ENCODE results near the gene PLD4. TPM values are rescaled to one million over a fixed set of nuclear protein-coding genes. Genes with fewer than 3 reads are reported as not detected.
A peak's percentile ranks its signal among the peaks of the same experiment; 100 is the strongest.

The PLD4 gene
- total and polyA plus RNA-seq, 9 of the 15 experiments (the other 6 are each of a cell fraction or from before 2014, with no cell fraction given) = 0.18 to 0.24 TPM; not detected in 7

DNA sequence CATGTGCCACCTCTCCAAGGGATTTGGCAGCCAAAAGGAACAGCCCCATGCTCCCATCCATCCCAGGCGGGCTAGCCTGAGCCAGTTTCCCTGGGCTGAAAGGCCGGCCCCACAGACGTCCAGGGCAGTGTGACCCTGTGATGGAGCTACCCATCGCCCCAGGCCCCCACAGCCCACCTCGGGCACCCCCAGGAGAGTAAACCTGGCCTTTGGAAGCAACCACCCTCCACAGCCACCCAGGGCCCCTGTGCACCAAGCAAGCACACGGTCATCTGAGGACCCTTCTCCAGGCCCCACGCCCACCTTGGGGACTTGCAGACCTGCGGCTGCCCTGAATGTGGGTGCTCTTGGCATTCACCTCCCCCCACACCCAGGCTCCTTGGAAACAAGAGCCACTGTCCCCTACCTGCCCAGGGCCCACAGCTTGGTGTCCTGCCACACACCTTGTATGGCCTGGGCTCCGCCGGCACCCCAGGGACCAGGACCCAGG is 45.1 kb downstream of the PLD4 start:
- CTCF ChIA-PET (ENCODE audit: low intra/inter-chr PET ratio) = interaction anchor here (1.0 kb wide), 1 partner anchor 76 kb away, joined by 6 read pairs; no protein-coding TSS in a partner anchor
- H3K27me3 ChIP-seq (ENCODE audit: control insufficient read depth in 2 of 2, insufficient read depth in 2 of 2, low read length in 2 of 2) = peaks cover 0 to 27% of the 10 kb centered on the region in 2 experiments; a peak in 1 of 5 replicates
- POLR2A ChIA-PET = interaction anchor here (0.6 to 1.8 kb wide), 4 partner anchors 14 to 74 kb away, joined by 3 to 7 read pairs (median 4); no protein-coding TSS in a partner anchor
- H3K27ac ChIP-seq (ENCODE audit: extremely low read depth, low read depth, low read length) = no peak overlapping the region
- DNase-seq (ENCODE audit: extremely low read depth in 1 of 4, low spot score in 3 of 4) (no peak), FAIRE-seq (no peak), ATAC-seq (no peak)
- BruUV-seq (replicated peaks) = no TSS peak
- H3K4me1 ChIP-seq (replicated peaks in 1 of 2; ENCODE audit: control insufficient read depth in 2 of 2, insufficient read depth in 2 of 2, low read length in 2 of 2) = peaks cover 0 to 61% of the 10 kb centered on the region in 2 experiments; a peak in 3 of 5 replicates
- 15% methylated on average over 4 of the region's 10 CpGs for WGBS (ENCODE audit: insufficient coverage, low coverage, missing lambda C conversion rate)
- peak overlapping the region in 1 of 2 experiments; percentile 64; a peak in 1 of 4 replicates for H3K9ac ChIP-seq (ENCODE audit: insufficient read depth in 1 of 2, low read depth in 2 of 2, low read length in 2 of 2)
- H3K4me2 ChIP-seq (ENCODE audit: insufficient read depth, low read length) = no peak overlapping the region
- no peak overlapping the region for H3K4me3 ChIP-seq
- no peak overlapping the region for H2AFZ ChIP-seq (ENCODE audit: low read depth, low read length)
- H3K79me2 ChIP-seq (ENCODE audit: control insufficient read depth, insufficient read depth, low read length) = no peaks in the 10 kb centered on the region
- intact Hi-C loops (cut with micrococcal nuclease) = no loop called here
- no peaks in the 10 kb centered on the region for H3K9me1 ChIP-seq (ENCODE audit: control insufficient read depth, insufficient read depth, low read length)
- no peaks in the 10 kb centered on the region for H3K9me3 ChIP-seq (replicated peaks; ENCODE audit: control insufficient read depth, insufficient read depth, low read depth, low read length)
- no peaks in the 10 kb centered on the region for H3K36me3 ChIP-seq (ENCODE audit: control insufficient read depth, insufficient read depth, low read length)
- H4K20me1 ChIP-seq (replicated peaks; ENCODE audit: control insufficient read depth, insufficient read depth, low read length) = peaks cover 6% of the 10 kb centered on the region; the same call in 1 of the 2 replicates
- in situ Hi-C loops (cut with MboI) = loop anchor here (5.0 kb wide), 1 partner anchor 78 kb away; no protein-coding TSS in a partner anchor
- TF ChIP-seq RCOR1 (IDR thresholded peaks at IDR 0.05; ENCODE audit: borderline replicate concordance in 1 of 2, low read depth in 2 of 2, low read length in 2 of 2) (no peak), DMBX1 (CRISPR knock-in tag; IDR thresholded peaks at IDR 0.05; ENCODE audit: borderline replicate concordance) (no peak), ZNF444 (CRISPR knock-in tag; IDR thresholded peaks at IDR 0.05) (no peak), HOXB6 (CRISPR knock-in tag; IDR thresholded peaks at IDR 0.05; ENCODE audit: borderline replicate concordance) (no peak), RNF2 (IDR thresholded peaks at IDR 0.05) (no peak), CBFB (CRISPR knock-in tag; IDR thresholded peaks at IDR 0.05) (no peak), ZBTB8A (IDR thresholded peaks at IDR 0.05; ENCODE audit: partially characterized antibody) (no peak), SP2 (IDR thresholded peaks at IDR 0.05; ENCODE audit: extremely low read depth, low read depth, low read length, poor library complexity, severe bottlenecking) (no peak), SMAD3 (CRISPR knock-in tag; conservative IDR thresholded peaks at IDR 0.05) (no peak), SMARCA5 (IDR thresholded peaks at IDR 0.05) (no peak), PHF21A (IDR thresholded peaks at IDR 0.05; ENCODE audit: borderline replicate concordance, low read depth) (no peak)
- TF ChIP-seq, protein P1, sequence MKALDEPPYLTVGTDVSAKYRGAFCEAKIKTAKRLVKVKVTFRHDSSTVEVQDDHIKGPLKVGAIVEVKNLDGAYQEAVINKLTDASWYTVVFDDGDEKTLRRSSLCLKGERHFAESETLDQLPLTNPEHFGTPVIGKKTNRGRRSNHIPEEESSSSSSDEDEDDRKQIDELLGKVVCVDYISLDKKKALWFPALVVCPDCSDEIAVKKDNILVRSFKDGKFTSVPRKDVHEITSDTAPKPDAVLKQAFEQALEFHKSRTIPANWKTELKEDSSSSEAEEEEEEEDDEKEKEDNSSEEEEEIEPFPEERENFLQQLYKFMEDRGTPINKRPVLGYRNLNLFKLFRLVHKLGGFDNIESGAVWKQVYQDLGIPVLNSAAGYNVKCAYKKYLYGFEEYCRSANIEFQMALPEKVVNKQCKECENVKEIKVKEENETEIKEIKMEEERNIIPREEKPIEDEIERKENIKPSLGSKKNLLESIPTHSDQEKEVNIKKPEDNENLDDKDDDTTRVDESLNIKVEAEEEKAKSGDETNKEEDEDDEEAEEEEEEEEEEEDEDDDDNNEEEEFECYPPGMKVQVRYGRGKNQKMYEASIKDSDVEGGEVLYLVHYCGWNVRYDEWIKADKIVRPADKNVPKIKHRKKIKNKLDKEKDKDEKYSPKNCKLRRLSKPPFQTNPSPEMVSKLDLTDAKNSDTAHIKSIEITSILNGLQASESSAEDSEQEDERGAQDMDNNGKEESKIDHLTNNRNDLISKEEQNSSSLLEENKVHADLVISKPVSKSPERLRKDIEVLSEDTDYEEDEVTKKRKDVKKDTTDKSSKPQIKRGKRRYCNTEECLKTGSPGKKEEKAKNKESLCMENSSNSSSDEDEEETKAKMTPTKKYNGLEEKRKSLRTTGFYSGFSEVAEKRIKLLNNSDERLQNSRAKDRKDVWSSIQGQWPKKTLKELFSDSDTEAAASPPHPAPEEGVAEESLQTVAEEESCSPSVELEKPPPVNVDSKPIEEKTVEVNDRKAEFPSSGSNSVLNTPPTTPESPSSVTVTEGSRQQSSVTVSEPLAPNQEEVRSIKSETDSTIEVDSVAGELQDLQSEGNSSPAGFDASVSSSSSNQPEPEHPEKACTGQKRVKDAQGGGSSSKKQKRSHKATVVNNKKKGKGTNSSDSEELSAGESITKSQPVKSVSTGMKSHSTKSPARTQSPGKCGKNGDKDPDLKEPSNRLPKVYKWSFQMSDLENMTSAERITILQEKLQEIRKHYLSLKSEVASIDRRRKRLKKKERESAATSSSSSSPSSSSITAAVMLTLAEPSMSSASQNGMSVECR (CRISPR knock-in tag; IDR thresholded peaks at IDR 0.05) = no peak
- TF ChIP-seq, protein P2, sequence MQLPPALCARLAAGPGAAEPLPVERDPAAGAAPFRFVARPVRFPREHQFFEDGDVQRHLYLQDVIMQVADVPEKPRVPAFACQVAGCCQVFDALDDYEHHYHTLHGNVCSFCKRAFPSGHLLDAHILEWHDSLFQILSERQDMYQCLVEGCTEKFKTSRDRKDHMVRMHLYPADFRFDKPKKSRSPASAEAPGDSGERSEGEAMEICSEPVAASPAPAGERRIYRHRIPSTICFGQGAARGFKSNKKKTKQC (CRISPR knock-in tag; IDR thresholded peaks at IDR 0.05) = no peak
- TF ChIP-seq, protein P3, sequence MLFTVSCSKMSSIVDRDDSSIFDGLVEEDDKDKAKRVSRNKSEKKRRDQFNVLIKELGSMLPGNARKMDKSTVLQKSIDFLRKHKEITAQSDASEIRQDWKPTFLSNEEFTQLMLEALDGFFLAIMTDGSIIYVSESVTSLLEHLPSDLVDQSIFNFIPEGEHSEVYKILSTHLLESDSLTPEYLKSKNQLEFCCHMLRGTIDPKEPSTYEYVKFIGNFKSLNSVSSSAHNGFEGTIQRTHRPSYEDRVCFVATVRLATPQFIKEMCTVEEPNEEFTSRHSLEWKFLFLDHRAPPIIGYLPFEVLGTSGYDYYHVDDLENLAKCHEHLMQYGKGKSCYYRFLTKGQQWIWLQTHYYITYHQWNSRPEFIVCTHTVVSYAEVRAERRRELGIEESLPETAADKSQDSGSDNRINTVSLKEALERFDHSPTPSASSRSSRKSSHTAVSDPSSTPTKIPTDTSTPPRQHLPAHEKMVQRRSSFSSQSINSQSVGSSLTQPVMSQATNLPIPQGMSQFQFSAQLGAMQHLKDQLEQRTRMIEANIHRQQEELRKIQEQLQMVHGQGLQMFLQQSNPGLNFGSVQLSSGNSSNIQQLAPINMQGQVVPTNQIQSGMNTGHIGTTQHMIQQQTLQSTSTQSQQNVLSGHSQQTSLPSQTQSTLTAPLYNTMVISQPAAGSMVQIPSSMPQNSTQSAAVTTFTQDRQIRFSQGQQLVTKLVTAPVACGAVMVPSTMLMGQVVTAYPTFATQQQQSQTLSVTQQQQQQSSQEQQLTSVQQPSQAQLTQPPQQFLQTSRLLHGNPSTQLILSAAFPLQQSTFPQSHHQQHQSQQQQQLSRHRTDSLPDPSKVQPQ (CRISPR knock-in tag; IDR thresholded peaks at IDR 0.05; ENCODE audit: borderline replicate concordance) = no peak
- TF ChIP-seq, protein P4, sequence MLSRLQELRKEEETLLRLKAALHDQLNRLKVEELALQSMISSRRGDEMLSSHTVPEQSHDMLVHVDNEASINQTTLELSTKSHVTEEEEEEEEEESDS (CRISPR knock-in tag; IDR thresholded peaks at IDR 0.05) = no peak
